Upper lobe of right lung (tissue), 1 donor: ENCODE results near the gene TAB3. TPM values are rescaled to one million over a fixed set of nuclear protein-coding genes. Genes with fewer than 3 reads are reported as not detected.
A peak's percentile ranks its signal among the peaks of the same experiment; 100 is the strongest.

Source experiments
- ATAC-seq: fragments of 200-7000 bp; cut with Tn5 transposase; one replicate; pipeline ENCODE4 v1.9.1; 2020; ENCODE audit warnings: mild to moderate bottlenecking, moderate library complexity
- DNase-seq: peaks from one replicate; pipeline ENCODE4 v3.0.0-alpha.2; 2020
- H3K27ac ChIP-seq: fragments of 200-600 bp; one replicate; pipeline ENCODE4 v1.8.0; 2022
- H3K27me3 ChIP-seq: fragments of 200-600 bp; one replicate; pipeline ENCODE4 v1.8.0; 2022; ENCODE audit warnings: mild to moderate bottlenecking
- H3K36me3 ChIP-seq: fragments of 200-600 bp; one replicate; pipeline ENCODE4 v1.8.0; 2022
- H3K4me1 ChIP-seq: fragments of 200-600 bp; one replicate; pipeline ENCODE4 v1.8.0; 2022
- H3K4me3 ChIP-seq: fragments of 200-600 bp; one replicate; pipeline ENCODE4 v1.8.0; 2022; ENCODE audit warnings: mild to moderate bottlenecking
- H3K9me3 ChIP-seq: fragments of 200-600 bp; one replicate; pipeline ENCODE4 v1.8.0; 2022
- intact Hi-C: fragments of 100-400 bp; cut with DNase I; formaldehyde crosslinking; loops from one replicate; pipeline ENCODE4 v1.11.0; 2022
- long read RNA-seq: library from polyadenylated mRNA; unstranded; transcript quantifications from one replicate; pipeline ENCODE4 v2.0.0, GENCODE V29; 2021
- total RNA-seq: library from RNA; stranded (reverse); fragmentation: NEBNext Ultra II Directional; extraction: Animal tissue kit (Norgen Biotek cat#: 25700); gene quantifications from one replicate; pipeline ENCODE4 v1.2.1, GENCODE V29; 2021
- TF ChIP-seq, protein P1 (sequence below): fragments of 200-600 bp; IDR thresholded peaks from one replicate; pipeline ENCODE4 v1.8.0; 2022; ENCODE audit warnings: antibody characterized with exemption
- donor health status: DM: no; HTN: yes; CAD: no; lungs with severe emphysema.

Gene TAB3, protein sequence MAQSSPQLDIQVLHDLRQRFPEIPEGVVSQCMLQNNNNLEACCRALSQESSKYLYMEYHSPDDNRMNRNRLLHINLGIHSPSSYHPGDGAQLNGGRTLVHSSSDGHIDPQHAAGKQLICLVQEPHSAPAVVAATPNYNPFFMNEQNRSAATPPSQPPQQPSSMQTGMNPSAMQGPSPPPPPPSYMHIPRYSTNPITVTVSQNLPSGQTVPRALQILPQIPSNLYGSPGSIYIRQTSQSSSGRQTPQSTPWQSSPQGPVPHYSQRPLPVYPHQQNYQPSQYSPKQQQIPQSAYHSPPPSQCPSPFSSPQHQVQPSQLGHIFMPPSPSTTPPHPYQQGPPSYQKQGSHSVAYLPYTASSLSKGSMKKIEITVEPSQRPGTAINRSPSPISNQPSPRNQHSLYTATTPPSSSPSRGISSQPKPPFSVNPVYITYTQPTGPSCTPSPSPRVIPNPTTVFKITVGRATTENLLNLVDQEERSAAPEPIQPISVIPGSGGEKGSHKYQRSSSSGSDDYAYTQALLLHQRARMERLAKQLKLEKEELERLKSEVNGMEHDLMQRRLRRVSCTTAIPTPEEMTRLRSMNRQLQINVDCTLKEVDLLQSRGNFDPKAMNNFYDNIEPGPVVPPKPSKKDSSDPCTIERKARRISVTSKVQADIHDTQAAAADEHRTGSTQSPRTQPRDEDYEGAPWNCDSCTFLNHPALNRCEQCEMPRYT
- total RNA-seq, result 21.9 TPM
- long read RNA-seq, partial matches to known transcripts, result 0 of 7 reads
- long read RNA-seq, other reads (novel, unspliced or antisense), result 7 of 7 reads

DNA sequence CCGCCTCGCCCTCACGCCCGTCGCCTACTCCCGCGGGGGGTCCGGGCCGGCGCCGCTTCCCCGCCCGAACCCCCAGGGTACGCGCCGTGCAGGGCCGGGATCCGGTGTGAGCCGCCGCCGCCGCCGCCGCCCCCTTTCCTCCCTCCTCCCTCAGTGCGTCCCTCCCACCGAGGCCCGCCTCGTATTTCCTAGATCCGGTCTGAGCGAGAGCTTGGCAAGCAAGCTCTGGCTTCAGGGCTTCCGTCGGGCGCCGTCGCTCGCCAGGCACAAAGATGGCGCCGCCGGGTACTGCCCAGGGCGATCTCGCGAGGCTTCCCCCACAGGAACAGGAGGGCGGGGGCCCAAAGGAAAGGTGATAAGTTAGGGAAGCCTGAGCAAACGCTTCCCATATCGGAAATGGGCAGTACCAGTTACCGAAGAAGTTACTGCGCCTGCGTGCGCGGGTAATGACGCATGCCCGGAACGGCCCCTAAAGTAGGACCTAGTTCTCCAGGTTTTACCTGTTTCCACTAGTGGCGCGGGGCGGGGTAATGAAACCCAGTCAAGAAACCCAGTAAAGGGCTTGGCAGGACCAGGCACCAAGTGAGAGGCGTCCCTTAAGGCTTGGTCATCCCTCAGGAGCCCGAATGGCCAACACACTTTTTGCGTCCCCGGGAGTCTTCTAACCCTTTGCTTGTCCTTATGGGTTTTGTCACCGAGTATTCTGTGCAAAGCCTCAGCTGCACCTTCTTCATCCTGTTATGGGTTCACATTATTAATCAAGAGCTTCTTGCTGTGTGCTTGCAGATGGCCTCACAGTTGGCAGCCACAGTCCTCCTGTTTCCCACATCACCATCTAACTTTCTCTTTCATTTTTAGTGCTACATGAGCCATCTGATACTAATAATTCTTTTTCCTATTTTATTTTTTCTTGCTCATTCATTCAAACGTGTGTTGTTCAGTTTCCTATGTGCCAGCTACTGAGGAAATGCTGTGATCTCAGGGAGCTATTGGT, at the start of gene TAB3:
Gene TAB3, minus strand, starts transcription at position 108 of the 994 bp plus-strand sequence. CDS start 29,666 bp downstream, outside the sequence.
- ATAC-seq (peak; percentile 97), DNase-seq (peak; percentile 96)
- Histone ChIP-seq H3K36me3 (no peaks in the 10 kb centered on the region), H3K9me3 (no peaks in the 10 kb centered on the region), H3K4me3 (peak within 1 kb of the TSS; percentile 61), H3K4me1 (no peaks in the 10 kb centered on the region), H3K27me3 (no peaks in the 10 kb centered on the region), H3K27ac (peak within 1 kb of the TSS; percentile 82)
- intact Hi-C loops, result no loop called here
- TF ChIP-seq, protein P1, sequence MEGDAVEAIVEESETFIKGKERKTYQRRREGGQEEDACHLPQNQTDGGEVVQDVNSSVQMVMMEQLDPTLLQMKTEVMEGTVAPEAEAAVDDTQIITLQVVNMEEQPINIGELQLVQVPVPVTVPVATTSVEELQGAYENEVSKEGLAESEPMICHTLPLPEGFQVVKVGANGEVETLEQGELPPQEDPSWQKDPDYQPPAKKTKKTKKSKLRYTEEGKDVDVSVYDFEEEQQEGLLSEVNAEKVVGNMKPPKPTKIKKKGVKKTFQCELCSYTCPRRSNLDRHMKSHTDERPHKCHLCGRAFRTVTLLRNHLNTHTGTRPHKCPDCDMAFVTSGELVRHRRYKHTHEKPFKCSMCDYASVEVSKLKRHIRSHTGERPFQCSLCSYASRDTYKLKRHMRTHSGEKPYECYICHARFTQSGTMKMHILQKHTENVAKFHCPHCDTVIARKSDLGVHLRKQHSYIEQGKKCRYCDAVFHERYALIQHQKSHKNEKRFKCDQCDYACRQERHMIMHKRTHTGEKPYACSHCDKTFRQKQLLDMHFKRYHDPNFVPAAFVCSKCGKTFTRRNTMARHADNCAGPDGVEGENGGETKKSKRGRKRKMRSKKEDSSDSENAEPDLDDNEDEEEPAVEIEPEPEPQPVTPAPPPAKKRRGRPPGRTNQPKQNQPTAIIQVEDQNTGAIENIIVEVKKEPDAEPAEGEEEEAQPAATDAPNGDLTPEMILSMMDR, result no peak

DNA sequence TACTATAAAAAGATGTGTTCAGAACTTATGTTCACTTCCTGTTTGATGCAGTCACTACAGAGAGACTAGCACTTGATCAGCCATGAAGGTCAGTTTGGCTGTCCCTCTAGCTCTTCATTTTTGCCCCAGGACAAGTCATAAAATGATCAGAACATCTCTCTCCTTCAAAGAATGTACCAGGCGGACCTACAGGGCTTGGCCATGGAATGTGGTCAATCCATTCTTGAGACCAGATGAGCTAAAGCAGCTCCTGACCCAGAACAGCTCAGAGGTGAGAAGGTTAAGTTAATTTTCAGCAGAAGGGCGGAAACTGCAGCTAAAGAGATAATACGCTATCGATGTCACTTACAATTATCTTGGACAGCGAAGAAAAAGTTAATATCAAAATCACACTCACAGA, 49.2 kb upstream of the TAB3 start:
- intact Hi-C loops, result no loop called here
- TF ChIP-seq, protein P1, result no peak

DNA sequence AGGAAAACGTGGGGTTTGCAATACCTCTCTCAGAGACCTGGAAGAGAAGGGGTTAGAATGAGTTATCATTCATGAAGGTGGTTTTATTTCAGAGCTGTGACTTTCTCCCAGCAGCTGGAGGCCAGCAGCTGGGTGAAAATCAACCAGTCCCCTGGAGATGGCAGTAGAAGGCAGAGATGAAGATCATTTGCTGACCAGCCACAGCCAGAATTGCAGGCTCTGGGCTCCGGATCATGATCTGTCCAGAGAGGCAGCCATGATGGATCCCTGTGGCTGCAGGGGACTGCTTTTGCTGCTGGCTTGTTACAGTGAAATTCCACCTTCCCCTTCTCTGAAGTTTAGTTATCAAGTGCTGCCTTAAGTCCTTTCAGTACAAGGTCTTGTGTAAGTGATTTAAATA, 46.9 kb upstream of the TAB3 start:
- Histone ChIP-seq H3K27me3 (no peaks in the 10 kb centered on the region), H3K4me3 (no peak overlapping the region), H3K9me3 (no peaks in the 10 kb centered on the region), H3K4me1 (no peaks in the 10 kb centered on the region), H3K36me3 (no peaks in the 10 kb centered on the region), H3K27ac (no peak overlapping the region)
- peak; percentile 54 for ATAC-seq
- no peak for DNase-seq
- intact Hi-C loops, result no loop called here
- TF ChIP-seq, protein P1, result no peak

More for the DNA sequence above, 49.2 kb upstream of the TAB3 start:
- Histone ChIP-seq H3K4me3 (no peak overlapping the region), H3K9me3 (no peaks in the 10 kb centered on the region), H3K27me3 (no peaks in the 10 kb centered on the region), H3K36me3 (no peaks in the 10 kb centered on the region), H3K27ac (no peak overlapping the region), H3K4me1 (no peaks in the 10 kb centered on the region)
- DNase-seq (no peak), ATAC-seq (no peak)

DNA sequence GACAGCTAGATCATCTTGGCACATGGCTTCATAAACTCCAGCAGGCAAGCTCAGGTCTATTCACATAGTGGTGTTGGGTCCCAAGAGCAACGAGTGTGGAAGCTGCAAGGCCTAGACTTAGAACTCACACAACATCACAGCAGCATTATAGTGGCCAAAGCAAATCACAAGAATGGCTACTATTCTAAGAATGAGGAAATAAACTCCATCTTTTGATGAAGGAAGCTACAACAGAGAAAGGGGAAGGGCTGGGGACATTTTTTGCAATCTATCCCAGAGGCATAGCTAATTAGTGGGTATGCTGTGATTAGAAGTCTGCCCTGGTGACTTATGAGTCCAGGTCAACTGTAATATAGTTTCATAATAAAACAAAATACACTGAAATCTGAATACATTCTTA, 42.9 kb upstream of the TAB3 start:
- H3K27me3 ChIP-seq, result no peaks in the 10 kb centered on the region
- H3K9me3 ChIP-seq, result no peaks in the 10 kb centered on the region
- H3K4me3 ChIP-seq, result no peak overlapping the region
- ATAC-seq, result no peak
- intact Hi-C loops, result no loop called here
- H3K27ac ChIP-seq, result no peak overlapping the region
- H3K36me3 ChIP-seq, result no peaks in the 10 kb centered on the region
- DNase-seq, result no peak
- TF ChIP-seq, protein P1, result no peak
- no peaks in the 10 kb centered on the region for H3K4me1 ChIP-seq

DNA sequence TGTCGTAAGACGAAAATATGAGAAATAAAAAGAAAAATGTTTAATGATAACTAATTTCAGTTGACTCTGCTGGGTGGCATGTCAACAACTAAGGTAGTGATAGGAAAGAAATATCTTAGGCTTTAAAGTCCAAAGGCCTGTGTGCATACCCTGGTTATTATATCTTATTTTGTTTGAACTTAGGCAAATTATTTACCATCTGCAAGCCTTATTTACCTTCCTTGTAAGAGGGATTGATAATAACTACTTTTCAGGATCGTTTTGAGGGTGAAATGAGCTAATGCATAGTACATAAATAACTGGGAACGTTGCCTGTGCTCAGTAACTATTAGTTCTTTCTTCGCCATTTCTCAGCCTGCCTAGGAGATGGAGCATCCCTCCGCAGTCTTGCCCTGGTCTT, 41.6 kb upstream of the TAB3 start:
- DNase-seq (no peak), ATAC-seq (no peak)
- Histone ChIP-seq H3K27me3 (no peaks in the 10 kb centered on the region), H3K4me3 (no peak overlapping the region), H3K4me1 (no peaks in the 10 kb centered on the region), H3K27ac (no peak overlapping the region), H3K36me3 (no peaks in the 10 kb centered on the region), H3K9me3 (no peaks in the 10 kb centered on the region)
- intact Hi-C loops, result no loop called here
- TF ChIP-seq, protein P1, result no peak
